ENCODE results near the gene ADD1.

The ADD1 gene

DNA sequence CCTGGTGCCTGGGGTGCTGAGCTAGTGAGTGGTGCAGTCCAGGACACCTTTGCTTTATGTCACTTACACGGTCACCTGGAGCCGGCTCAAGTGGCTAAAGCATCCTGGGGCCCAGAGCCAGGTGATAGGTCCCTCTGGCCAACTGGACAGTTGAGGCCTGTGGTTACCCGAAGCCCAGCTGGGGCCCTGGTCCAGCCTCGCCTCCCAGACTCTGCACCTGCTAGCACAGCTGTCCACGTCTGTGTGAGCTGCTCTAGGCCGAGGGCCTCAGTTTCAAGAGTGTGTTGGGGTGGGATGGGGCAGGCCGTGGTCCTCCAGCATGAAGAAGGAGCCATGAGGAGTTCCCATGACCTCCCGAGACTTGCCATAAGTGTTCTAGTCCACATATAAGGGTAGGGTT lies 7.7 kb upstream of the ADD1 start:
- DNase-seq (ENCODE audit: low read depth in 2 of 2): no peak

DNA sequence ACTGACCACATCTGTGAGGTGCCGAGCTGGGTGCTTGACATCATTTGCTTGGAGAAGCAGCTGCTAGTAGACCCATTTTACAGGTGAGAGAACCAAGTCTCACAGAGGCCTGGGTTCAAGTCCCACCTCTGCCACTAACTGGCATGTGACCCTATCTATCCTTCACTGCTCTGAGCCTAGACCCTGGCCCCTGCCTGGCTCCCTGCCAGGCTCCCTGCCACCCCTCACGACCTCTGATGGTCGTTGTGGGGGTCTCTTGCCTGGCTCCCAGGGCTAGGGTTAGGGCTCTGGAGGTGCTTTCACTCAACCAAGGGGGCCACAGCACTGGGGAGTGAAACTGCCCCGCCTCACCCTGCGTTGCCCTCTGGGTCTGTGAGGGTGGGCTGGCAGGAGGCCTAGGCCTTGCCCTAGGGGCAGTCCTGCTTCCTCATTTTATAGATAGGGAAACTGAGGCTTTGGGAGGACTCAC lies 7.2 kb upstream of the ADD1 start:
- DNase-seq (ENCODE audit: low read depth in 2 of 2): no peak

DNA sequence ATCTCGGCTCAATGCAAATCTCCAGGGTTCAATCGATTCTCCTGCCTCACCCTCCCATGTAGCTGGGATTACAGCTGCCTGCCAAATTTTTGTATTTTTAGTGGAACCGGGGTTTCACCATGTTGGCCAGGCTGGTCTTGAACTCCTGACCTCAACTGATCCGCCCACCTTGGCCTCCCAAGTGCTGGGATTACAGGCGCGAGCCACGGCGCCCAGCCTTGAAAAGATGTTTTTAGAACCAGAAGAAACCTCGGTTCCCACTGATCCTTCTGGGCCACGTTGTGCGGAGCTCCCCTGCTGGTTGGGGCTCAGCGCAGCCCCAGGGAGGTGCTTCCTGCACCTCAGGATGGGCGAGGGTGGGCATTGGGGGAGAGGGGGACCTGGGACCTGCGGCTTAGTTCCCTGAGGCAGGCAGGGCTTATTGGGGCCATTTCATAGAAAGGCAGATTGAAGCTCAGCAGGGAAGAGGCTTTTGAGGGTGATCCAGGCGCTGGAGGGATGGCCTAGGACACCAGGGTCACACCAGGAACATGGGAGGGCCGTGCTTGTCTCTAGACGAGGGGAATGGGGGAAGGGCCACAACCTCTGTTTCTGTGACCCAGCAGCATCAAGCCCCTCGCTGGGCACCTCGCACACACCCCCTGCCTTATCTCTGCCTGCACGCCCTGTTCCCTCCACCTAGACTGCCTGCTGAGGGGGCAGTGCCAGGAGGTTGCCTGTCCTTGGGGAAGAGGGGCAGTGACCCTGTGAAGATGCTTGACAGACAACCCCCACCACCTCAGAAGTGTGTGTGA lies 6.3 kb upstream of the ADD1 start:
- no peak for DNase-seq (ENCODE audit: low read depth in 2 of 2)

DNA sequence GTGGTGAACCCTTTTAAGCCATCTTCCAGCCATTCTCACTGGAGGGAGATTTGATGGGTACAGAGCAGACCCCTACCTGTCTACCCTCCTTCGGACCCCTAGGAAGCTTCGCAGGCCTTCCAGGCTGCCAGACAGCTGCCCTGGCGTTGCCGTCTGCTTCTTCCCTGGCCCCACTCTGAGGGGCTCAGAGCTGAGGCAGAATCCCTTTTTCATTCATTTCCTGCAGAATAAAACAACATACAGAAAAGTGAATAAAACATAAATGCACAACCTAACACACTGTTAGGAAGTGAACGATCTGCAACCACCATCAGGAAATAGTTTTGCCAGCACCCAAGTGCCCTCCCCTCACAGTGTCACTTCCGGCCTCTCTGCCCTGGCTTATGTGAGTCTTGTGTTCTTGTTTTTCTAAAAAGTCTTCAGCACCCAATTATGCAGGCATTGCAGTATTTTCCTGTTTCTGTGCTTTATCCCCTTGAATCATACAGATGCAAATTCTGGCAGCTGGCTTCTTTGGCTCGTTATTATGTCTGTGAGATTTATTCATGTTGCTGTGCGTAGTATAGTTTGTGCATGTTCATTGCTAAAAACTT lies 5.6 kb upstream of the ADD1 start:
- DNase-seq (ENCODE audit: low read depth in 2 of 2): peak; percentile 26 to 45

DNA sequence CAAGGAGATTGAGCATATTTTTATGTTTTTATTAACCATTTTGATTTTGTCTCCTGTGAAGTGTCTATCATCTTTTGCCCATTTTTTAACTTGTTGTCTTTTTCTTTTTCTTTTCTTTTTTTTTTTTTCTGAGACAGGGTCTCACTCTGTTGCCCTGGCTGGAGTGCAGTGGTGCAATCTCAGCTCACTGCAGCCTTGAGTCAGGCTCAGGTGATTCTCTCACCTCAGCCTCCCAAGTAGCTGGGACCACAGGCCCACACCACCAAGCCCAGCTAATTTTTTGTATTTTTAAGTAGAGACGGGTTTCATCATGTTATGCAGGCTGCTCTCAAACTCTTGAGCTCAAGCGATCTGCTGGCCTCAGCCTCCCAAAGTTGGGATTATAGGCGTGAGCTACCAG lies 4.6 kb upstream of the ADD1 start:
- DNase-seq (ENCODE audit: low read depth in 2 of 2): no peak

DNA sequence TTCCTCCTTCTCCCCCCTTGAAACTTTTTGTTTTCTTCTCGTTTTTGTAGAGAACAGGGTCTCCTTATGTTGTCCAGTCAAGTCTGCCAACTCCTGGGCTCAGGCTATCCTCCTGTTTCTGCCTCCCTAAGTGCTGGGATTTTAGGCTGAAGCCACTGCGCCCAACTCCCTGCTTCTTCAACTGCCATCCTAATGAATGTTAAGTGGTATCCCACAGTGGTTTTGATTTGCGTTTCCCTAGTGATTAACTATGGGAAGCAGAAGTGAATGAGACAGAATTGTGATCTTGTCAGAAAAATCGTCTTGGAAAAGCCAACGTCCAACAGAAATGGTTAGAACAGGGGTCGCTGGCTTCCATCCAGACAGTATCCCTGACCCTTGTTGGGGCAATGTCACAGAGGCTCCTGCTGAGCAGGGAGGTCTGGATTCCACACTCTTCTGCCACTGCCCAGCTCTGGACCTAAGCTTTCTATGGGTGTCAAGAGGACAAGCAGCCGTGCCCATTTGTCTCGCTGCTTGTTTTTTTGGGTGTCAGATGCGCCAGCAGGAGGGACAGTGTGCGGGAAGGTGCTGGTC lies 869 bp upstream of the ADD1 start:
- DNase-seq (ENCODE audit: low read depth in 2 of 2): no peak

DNA sequence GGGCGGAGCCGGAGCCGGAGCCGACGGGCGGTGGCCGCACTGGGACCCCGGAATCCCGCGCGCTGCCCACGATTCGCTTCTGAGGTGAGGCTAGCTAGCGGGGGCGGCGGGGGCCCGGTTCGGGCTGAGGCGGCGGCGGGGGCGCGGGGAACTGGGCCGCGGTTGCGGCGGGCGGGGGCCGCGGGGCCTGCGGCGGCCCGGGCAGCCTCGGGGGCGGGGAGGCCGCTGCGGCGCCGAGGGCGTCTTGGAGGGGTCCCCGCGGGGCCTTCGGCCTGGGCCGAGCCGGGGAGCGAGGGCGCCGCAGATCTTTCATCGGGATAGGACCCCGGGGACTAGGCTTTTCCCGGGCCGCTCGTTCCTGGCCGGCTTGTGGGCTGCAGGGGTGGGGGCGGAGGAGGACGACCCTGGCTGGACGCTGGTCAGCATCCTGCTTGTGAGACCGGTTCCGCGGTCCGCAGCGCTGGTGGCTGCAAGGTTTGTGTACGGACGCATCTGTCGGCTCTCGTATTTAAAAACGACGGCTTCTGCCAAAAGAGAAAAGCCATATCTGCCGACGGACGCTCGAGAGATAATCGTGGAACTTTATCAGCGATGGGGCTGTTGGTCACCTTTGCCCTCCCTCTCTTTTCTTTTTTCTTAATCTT lies 419 bp downstream of the ADD1 start:
- no peak for DNase-seq (ENCODE audit: low read depth in 2 of 2)

DNA sequence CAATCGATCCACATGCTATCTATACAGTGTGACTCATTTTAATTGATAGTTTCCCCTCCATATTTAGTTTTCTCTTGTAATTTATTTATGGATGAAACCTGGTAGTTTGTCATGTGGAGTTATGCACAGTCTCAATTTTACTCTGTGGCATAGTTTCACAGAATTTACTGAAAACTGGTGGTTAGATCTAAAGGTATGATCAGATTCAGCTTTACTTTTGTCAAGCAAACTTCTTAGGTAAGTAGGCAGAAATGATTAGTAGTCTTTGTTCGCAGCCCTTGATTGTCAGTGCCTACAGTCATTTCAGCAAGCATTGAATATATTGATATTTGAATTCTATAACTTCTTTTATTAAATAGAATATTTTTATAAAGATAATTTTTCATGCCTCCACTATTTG lies 2.5 kb downstream of the ADD1 start:
- no peak for DNase-seq (ENCODE audit: low read depth in 2 of 2)

DNA sequence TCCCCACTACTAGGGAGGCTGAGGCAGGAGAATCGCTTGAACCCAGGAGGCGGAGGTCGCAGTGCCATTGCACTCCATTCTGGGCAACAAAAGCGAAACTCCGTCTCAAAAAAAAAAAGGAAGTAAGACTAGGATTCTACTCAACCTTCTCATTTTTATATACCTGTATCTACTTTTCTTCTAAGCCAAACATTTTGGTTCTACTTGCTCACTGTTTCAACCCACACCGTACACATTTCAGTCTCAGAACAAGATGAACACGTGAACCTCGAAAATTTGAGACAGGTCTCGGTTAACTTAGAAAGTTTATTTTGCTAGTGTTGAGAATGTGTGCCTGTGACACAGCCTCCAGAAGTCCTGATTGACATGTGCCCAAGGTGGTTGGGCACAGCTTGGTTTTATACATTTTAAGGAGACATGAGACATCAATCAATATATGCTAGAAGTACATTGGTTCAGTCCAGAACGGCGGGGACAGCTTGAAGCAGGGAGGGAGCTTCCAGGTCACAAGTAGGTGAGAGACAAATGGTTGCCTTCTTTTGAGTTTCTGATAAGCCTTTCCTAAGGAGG lies 3.7 kb downstream of the ADD1 start:
- DNase-seq (ENCODE audit: low read depth in 2 of 2): no peak

DNA sequence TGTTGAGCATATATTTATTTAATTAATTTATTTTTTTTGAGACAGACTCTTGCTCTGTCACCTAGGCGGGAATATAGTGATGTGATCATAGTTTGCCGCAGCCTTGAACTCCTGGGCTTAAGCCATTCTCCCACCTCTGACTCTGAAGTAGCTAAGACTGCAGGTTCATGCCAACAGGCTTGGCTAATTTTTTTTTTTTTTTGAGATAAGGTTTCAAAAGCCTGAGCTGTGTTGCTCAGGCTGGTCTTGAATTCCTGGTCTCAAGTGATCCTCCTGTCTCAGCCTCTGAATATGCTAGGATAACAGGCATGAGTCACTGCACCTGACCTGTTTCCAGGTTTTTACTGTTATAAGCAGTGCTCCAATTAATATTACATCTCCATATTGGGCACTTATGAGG lies 4.8 kb downstream of the ADD1 start:
- no peak for DNase-seq (ENCODE audit: low read depth in 2 of 2)

DNA sequence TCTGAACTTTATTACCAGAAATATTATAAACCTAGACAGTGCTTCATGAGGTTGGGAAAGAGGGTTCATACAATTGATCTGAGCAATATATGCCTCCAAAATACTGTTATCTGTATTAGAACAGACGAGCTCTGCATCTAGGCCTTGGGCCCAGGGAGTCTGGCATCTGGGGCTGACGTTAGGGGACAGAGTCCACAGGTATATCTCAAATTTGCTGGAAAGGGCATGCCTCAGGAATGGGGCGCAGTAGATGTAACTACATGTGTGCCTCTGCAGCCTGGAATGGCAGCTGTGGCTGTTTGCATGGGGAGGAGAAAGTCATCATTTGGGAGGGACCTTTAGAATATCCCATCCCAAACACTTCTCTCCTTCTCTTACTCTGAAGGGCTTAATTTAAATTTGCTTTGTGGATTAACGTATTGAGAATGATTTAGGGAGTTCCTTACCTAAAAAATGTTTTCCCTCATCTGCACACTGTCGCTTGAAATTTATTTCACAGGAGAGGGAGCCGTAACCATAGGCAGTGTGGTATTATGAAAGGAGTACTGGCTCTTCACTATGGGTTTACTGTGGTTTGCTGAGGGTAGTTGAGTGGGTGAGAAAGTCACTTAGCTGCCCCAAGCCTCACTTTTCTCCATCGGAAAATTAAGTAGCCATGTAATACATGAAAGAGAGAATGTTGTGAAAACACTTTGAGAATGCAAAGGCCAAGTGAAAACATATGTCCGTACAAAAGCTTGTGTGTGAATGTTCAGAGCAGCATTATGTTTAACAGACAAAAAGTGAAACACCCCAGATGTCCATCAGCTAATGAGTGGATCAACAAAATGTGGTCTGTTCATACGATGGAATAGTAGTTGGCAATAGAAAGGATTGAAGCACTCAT lies 5.9 kb downstream of the ADD1 start:
- no peak for DNase-seq (ENCODE audit: low read depth in 2 of 2)

DNA sequence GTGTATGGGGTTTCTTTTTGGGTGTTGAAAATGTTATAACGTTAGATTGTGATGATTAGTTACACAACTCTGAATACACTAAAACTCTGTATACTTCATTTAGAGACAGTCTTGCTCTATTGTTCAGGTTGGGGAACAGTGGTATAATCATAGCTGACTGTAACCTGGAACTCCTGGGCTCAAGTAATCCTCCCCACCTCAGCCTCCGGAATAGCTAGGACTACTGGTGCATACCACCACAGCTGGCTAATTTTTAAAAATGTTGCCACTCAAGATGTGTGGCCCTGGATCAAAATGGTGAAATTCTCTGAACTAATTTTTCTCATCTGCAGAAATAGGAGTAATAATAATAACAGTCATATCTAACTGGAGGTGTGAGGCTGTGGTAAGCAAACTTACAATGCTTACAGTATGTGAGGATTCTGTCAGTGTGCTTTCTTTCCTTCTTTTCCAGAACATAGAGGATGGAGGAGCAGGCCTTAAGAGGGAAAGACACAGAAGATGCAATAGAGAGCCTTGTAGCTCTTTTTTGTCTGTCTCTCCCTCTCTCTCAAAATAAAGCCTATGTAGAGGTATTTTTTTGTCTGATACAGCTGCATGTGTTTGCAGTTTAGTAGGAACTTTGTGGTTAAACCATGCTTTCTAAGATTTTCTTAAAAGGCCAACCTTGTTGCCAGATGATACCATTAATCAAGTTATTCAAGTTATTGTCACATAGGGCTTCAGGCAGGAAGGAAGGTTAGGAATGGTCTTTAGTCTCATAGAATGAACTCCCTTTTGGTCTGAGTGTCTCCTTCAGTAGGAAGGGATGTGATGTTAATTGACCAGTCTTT lies 7.5 kb downstream of the ADD1 start:
- no peak for DNase-seq (ENCODE audit: low read depth in 2 of 2)

DNA sequence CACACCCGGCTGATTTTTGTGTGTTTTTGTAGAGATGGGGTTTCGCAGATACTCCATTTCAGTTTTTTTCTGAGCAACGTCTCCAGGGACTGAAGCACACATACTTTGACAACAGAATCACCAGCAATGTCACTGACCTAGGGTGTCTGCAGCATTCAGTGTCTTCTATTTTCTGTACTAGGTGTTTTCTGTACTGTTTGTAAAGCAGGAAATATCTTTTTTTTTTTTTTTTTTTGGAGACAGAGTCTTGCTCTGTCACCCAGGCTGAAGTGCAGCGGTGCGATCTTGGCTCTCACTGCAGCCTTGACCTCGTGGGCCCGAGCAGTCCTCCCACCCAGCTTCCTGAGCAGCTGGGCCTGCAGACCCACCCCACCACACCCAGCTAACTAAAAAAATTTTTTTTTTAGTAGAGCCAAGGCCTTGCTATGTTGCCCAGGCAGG lies 8.9 kb downstream of the ADD1 start:
- no peak for DNase-seq (ENCODE audit: low read depth in 2 of 2)

DNA sequence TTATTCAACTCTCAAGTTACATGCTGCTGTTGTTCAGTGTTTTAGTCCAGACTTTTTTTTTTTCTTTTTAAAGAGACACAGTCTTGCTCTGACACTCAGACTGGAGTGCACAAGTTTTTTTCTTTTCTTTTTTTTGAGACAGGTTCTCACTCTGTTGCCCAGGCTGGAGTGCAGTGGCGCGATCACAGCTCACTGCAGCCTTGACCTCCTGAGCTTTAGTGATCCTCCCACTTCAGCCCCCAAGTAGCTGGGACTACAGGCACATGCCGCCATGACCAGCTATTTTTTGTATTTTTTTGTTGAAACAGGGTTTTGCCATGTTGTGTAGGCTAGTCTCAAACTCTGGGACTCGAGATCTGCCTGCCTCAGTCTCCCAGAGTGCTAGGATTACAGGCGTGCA lies 11.9 kb downstream of the ADD1 start:
- DNase-seq (ENCODE audit: low read depth in 2 of 2): no peak

DNA sequence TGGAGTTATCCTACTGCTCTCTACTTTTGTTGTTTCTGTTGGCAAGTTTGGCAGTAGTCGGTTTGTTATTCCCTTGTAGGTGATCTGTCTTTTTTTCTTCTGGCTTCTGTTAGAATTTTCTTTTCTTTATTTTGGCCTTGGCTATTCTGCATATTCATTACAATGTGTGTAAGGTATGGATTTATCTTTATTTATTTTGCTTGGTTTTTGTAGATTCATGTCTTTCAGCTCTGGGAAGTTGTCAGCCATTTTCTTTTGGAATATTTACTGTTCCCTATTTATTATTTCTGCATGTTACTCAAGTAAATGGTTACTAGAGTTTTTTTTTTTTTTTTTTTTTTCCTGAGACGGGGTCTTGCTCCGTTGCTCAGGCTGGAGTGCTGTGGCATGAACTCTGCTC lies 12.6 kb downstream of the ADD1 start:
- DNase-seq (ENCODE audit: low read depth in 2 of 2): no peak

DNA sequence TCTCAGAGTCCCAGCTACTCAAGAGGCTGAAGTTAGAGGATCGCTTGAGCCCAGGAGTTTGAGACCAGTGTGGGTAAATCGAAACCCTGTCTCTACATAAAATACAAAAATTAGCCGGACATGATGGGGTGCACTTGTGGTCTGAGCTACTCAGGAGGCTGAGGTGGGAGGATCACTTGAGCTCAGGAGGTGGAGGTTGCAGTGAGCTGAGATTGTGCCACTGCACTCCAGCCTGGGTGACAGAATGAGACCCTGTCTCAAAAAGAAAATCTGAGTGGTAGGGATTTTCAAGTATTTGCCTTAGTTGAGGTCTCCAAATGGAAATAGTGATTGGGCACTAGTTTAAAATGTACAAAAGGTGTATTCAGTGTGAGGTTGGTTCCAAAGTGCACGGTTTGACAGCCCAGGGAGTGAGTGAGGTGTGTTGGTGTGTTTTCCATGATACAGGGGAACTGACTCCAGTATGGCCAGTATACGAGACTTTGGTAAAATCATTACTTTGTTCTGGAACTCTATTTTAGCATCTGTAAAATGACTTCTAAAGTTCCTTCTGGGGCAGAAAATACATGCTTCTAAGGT lies 13.8 kb downstream of the ADD1 start:
- DNase-seq (ENCODE audit: low read depth in 2 of 2): no peak

DNA sequence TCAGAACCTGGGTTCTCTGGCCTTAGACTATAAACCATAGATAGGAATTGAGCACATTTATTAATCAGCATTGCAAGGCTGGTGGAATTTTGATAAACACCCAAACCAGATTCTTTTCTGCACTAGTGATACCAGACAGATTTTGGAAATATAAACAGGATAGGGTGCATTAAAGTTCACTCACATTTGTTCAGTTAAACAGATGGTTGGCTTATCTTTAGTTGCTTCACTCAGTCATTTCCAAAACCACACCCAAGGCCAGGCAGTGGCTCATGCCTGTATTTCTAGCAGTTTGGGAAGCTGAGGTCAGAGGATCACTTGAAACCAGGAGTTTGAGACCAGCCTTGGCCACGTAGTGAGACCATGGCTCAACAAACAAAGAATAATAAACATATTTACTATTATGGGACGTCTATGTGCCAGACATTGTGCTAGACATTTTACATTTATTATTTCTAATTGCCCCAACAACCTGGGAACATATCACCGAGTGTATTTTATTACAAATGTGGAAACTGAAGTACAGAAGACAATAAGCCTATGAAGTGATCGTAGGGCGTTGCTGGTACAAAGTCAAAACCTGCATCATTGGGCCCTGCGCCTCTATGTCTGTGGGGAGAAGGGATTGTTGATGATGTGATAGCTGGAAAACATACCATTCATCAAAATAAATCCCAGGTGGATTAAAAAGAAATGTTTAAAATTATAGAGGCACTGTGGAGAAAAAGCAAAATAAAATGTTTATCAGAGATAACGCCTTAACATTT lies 15.0 kb downstream of the ADD1 start:
- DNase-seq (ENCODE audit: low read depth in 2 of 2): no peak

DNA sequence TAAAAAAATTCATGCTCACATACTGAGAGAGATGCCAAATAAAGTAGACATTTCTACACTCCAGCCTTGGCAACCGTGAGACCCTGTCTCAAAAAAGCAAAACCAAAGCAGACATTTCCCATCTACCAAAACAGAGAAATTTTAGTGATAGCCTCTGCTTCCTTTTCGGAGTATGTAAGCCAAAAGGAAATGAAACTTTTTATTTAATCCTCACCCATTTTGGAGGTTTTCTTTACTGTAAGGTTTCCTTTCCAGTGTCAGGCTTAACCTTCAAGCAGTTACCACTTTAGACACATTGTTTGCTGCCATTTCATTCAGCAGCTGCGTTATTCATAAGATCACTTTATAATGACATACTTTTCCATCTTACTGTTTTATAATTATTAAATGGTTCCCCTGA lies 15.9 kb downstream of the ADD1 start:
- no peak for DNase-seq (ENCODE audit: low read depth in 2 of 2)
